Activated CD8-positive, alpha-beta T cell treated with anti-CD3 and anti-CD28 coated beads for 36 hours (primary cell): ENCODE measurements around the gene OSM. TPM values are rescaled to one million over a fixed set of nuclear protein-coding genes. Genes with fewer than 3 reads are reported as not detected.

Experiments used
- ATAC-seq: fragments of 200-7000 bp; cut with Tn5 transposase; one replicate; pipeline ENCODE4 v1.10.0; 2021; ENCODE audit warnings: mild to moderate bottlenecking, moderate library complexity
- CTCF ChIA-PET: fragments of 350-600 bp; sonication (Branson Sonifier 250); formaldehyde crosslinking; loops from one replicate; lab custom pipeline; 2021; ENCODE audit warnings: antibody characterized with exemption; lab: Charles Lee
- POLR2A ChIA-PET: fragments of 350-600 bp; sonication (Branson Sonifier 250); formaldehyde crosslinking; loops from one replicate; lab custom pipeline; 2021; ENCODE audit warnings: antibody characterized with exemption; lab: Charles Lee
- DNase-seq: peaks from one replicate; pipeline ENCODE4 v3.0.0-alpha.2; 2020
- H3K27ac Mint-ChIP-seq: one replicate; pipeline ENCODE4 v1.8.0; 2021; ENCODE audit warnings: mild to moderate bottlenecking, mixed read lengths
- H3K27me3 Mint-ChIP-seq: one replicate; pipeline ENCODE4 v1.8.0; 2021; ENCODE audit warnings: mixed read lengths
- H3K36me3 Mint-ChIP-seq: one replicate; pipeline ENCODE4 v1.8.0; 2021; ENCODE audit warnings: low read depth, mixed read lengths
- H3K4me1 Mint-ChIP-seq: one replicate; pipeline ENCODE4 v1.8.0; 2021; ENCODE audit warnings: low read depth, mixed read lengths
- H3K4me3 Mint-ChIP-seq: one replicate; pipeline ENCODE4 v1.8.0; 2021; ENCODE audit warnings: mild to moderate bottlenecking, moderate library complexity, mixed read lengths
- H3K9me3 Mint-ChIP-seq: one replicate; pipeline ENCODE4 v1.8.0; 2021; ENCODE audit warnings: mixed read lengths
- intact Hi-C: fragments of 100-400 bp; cut with micrococcal nuclease; formaldehyde crosslinking; loops from one replicate; pipeline ENCODE4 v1.10.0; 2022
- total RNA-seq, 2 experiments: library from RNA; stranded (reverse); gene quantifications; one replicate each; pipeline ENCODE4 v1.2.3, GENCODE V29; 2021
- TF ChIP-seq, protein P1 (sequence below): fragments of 200-600 bp; IDR thresholded peaks from one replicate; pipeline ENCODE4 v1.8.0; 2022; ENCODE audit warnings: antibody characterized with exemption, mild to moderate bottlenecking

OSM gene
- total RNA-seq, 2 experiments from 2014 or later: 44.3 to 45.7 TPM

DNA sequence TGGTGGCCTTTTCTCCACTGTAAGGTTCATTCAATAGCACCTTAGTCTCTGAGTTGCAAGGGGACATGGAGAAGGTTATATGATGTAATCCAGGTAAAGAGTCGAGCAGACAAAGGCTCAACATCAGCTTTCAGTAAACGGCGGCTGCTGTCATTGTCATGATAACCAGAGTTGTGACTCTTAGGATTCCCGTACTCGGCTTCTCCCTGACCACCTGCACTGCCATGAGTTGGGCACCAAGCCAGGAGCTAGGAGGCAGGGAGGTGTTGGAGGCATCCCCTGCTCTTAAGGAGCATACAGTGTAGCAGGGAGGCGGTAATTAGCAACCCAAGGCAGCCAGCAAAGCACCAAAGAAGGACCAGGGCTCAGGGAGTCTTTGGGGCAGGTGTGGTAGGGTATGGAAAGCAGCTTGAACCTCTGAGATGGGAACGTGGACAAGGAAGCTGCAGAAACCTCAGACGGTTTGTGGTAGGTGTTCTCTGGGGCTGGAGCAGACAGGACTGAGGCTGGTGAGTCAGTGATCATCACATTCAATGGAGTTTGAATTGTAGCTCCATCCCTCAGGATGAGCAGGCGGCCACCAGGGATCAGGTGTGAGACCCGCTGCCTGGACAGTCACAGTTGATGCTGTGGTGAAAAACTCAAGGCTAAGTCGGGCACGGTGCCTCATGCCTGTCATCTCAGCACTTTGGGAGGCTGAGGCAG, 51.8 kb downstream of the OSM start:
- TF ChIP-seq, protein P1, sequence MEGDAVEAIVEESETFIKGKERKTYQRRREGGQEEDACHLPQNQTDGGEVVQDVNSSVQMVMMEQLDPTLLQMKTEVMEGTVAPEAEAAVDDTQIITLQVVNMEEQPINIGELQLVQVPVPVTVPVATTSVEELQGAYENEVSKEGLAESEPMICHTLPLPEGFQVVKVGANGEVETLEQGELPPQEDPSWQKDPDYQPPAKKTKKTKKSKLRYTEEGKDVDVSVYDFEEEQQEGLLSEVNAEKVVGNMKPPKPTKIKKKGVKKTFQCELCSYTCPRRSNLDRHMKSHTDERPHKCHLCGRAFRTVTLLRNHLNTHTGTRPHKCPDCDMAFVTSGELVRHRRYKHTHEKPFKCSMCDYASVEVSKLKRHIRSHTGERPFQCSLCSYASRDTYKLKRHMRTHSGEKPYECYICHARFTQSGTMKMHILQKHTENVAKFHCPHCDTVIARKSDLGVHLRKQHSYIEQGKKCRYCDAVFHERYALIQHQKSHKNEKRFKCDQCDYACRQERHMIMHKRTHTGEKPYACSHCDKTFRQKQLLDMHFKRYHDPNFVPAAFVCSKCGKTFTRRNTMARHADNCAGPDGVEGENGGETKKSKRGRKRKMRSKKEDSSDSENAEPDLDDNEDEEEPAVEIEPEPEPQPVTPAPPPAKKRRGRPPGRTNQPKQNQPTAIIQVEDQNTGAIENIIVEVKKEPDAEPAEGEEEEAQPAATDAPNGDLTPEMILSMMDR: no peak
- DNase-seq: no peak
- no peak overlapping the region for H3K27ac Mint-ChIP-seq
- H3K4me1 Mint-ChIP-seq: peaks cover 29% of the 10 kb centered on the region
- intact Hi-C loops: no loop called here
- no peak overlapping the region for H3K4me3 Mint-ChIP-seq
- no peak for ATAC-seq
- CTCF ChIA-PET: interaction anchor here (1.2 kb wide), 1 partner anchor 107 kb away, joined by 3 read pairs; no protein-coding TSS in a partner anchor
- H3K36me3 Mint-ChIP-seq: no peaks in the 10 kb centered on the region
- H3K9me3 Mint-ChIP-seq: no peaks in the 10 kb centered on the region
- no peaks in the 10 kb centered on the region for H3K27me3 Mint-ChIP-seq
- POLR2A ChIA-PET: interaction anchor here (0.9 to 1.3 kb wide), 3 partner anchors 18 to 40 kb away, joined by 3 to 5 read pairs (median 3); no protein-coding TSS in a partner anchor

DNA sequence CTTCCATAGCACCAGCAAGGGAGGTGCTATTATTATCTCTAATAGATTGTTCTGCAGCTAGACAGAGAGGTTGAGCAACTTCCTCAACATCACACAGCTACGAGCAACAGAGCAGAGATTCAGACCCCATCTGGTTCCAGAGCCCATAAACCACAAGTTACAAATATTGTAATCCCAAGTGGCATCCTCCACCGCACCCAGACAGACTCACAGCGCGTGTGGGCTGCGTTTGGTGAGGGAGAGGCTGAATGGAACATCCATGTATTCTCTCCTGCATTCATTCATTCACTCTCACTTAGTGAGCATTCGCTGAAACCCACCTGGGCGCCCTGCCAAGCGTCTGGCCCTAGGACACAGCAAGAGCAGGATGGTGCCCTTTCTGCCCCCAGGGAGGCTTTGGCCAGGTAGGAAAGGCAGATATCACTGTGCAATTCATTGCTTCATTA, 53.6 kb downstream of the OSM start:
- TF ChIP-seq, protein P1: no peak
- Mint-ChIP-seq H3K27me3 (no peaks in the 10 kb centered on the region), H3K27ac (peak overlapping the region; percentile 43), H3K36me3 (no peaks in the 10 kb centered on the region), H3K9me3 (no peaks in the 10 kb centered on the region), H3K4me1 (peaks cover 26% of the 10 kb centered on the region), H3K4me3 (no peak overlapping the region)
- no peak for DNase-seq
- peak; percentile 8 for ATAC-seq
- intact Hi-C loops: no loop called here
- ChIA-PET POLR2A (interaction anchor here (0.7 to 0.8 kb wide), 2 partner anchors 104 to 124 kb away, joined by 3 read pairs; no protein-coding TSS in a partner anchor), CTCF (interaction anchor here (1.6 kb wide), 1 partner anchor 75 kb away, joined by 4 read pairs; no protein-coding TSS in a partner anchor)

Other genes starting within 250 kb of the OSM start
- gene HORMAD2, start 186.4 kb downstream of the OSM start, total RNA-seq: not detected
- 100 to 1,000 TPM; 160 to 161 TPM for gene LIF, start 20.1 kb downstream of the OSM start, total RNA-seq
- gene CASTOR1, start 22.7 kb upstream of the OSM start, total RNA-seq: 1 to 10 TPM; 4.2 to 5.1 TPM
- gene TBC1D10A, start 60.1 kb upstream of the OSM start, total RNA-seq: 10 to 100 TPM; 20.5 to 21.1 TPM
- 100 to 1,000 TPM; 252 to 262 TPM for gene SF3A1, start 90.0 kb upstream of the OSM start, total RNA-seq
- gene CCDC157, start 90.2 kb upstream of the OSM start, total RNA-seq: 1 to 10 TPM; 2.2 to 2.4 TPM
- 1 to 10 TPM; 7.1 to 7.2 TPM for gene RNF215, start 120.6 kb upstream of the OSM start, total RNA-seq
- 10 to 100 TPM; 15.1 to 15.4 TPM for gene SEC14L2, start 130.2 kb upstream of the OSM start, total RNA-seq
- gene MTFP1, start 158.9 kb upstream of the OSM start, total RNA-seq: 10 to 100 TPM; 89.8 to 93.8 TPM
- not detected for gene SEC14L3, start 205.2 kb upstream of the OSM start, total RNA-seq
- not detected for gene SEC14L4, start 238.8 kb upstream of the OSM start, total RNA-seq